NCI-H2107 treated with DMSO at 0.1 percent for 48 hours (cell line): Measurements from ENCODE around the gene CELF4.
A peak's percentile ranks its signal among the peaks of the same experiment; 100 is the strongest.

Experiments
- DNase-seq: peaks from one replicate; lab custom pipeline; 2025; ENCODE audit not compliant: unreplicated experiment; lab: John Stamatoyannopoulos, UW

Gene CELF4

GRCh38 chr18:37395631-37396030, 170.0 kb downstream of the CELF4 start:
- DNase-seq: no peak

GRCh38 chr18:37395138-37395537, 170.5 kb downstream of the CELF4 start:
- DNase-seq: no peak

GRCh38 chr18:37394610-37394965, 171.0 kb downstream of the CELF4 start:
- DNase-seq: no peak

DNA sequence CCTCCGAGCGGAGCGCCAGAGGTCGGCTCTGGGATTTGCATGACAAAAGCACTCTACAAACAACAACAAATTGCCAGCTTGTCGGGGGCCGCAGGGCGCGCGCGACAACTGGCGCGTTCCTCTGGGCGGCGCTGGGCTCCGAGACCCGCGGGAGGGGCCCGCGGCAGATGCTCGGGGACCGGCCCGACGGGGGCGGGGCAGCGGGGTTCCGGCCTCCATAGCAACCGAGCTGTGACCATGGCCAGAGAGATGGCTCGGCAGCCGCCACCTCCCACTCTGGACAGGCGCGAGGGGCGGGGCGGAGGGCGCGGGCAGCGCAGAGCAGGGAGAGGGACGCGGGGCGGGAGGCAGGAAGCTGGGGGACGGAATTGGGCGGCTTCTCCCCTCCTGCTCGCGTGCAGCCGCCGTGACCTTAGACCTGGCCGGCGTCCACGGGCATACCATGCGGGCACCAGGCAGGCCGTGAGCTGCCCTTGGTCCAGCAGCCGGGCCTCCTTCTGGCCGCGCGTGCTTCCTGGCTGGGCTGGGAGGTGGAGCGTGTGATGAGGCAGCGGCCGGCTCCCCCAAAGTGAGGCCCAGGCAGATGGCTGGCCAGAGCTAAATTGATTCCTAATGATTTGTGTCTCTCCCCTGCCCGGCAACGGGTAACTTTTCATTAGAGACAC, 171.5 kb downstream of the CELF4 start:
- peak; percentile 44 for DNase-seq

GRCh38 chr18:37393221-37393827, 172.3 kb downstream of the CELF4 start:
- DNase-seq: no peak

- no peak for DNase-seq
Measured at GRCh38 chr18:37392648-37393047, 172.9 kb downstream of the CELF4 start.

DNA sequence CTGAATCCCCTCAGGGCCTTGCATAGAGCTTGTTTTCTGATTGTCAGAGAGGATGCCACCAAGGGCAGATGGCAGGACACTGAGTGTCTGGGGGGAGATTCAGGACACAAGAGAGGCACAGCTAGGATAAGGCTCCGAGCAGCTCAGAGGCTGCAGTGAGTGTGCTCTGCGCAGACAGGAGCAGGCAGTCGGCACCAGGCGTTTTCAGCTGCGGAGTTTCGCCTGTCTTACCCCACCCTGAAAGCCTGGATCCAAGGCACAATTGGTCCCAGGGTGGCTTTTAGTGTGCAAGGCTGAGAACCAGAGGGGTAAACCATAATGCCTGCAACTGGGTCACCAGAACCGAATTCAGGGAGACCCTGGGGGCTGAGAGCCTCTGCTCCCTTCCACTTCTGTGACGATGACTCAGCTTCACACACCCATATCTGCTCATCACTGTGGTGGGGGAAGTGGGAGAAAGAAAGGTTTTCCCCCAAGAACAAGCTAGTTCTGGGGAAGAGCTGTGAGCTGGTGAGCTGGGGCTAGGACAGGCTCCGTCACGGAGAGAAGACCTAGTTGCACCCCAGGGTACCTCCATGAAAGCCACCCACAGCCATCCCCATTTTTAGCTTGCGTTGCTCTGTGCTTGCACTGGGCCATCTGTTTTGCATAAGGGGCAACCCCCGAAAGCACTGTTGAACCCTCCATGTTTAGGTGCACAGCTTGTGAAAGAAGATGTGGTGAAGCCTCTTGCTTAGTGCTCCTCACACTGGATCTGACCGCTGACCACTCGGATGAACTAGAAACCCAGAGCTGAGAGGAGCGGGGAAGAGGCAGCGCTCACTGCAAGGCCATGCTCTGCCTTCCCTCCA, 173.7 kb downstream of the CELF4 start:
- no peak for DNase-seq

- DNase-seq: no peak
Measured at GRCh38 chr18:37391156-37391555, 174.4 kb downstream of the CELF4 start.

DNA sequence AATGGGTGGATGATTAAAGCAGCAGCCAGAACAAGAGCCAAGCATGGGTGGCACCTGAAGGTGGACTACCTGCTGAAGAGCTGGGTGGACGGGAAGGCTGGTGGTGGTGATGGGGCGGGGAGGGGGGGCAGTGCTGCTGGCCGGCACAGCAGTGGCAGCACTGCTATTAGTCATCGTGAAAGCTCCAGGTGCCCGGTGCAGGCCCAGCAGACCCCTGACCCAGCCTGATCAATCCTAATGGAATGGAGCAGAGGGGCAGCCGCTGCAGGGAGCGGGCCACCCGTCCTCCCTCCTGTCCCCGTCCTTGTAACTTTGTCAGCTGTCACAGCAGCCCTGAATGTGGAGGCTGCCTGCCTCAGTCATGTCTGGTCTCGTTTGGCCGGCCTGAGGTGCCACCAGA, 174.9 kb downstream of the CELF4 start:
- DNase-seq: no peak

- no peak for DNase-seq
Measured at GRCh38 chr18:37389684-37390368, 175.8 kb downstream of the CELF4 start.

GRCh38 chr18:37389041-37389440, 176.6 kb downstream of the CELF4 start:
- DNase-seq: no peak

DNA sequence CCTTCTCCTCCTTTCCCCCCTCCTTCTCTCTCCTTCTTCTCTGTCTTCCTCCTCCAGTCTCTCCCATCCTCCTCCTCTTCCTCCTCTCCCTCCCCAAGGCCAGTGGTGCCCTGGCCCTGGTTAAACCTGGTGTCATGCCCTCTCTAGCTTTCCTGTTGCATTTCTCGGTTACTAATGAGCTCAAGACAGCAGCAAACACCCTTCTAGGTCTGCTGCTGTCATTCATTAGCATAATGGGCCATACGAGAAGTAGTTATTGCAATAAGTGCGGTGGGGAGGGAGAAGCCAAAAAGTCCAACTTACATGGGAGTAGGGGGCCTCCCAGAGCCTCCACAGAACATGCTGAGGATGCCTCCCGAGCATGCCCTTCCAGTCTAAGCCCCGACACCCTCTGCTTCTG, 177.2 kb downstream of the CELF4 start:
- no peak for DNase-seq

GRCh38 chr18:37385846-37386778, 179.5 kb downstream of the CELF4 start:
- peak; percentile 81 for DNase-seq

GRCh38 chr18:37383846-37384595, 181.6 kb downstream of the CELF4 start:
- DNase-seq: no peak

- no peak for DNase-seq
Measured at GRCh38 chr18:37383036-37383785, 182.4 kb downstream of the CELF4 start.

DNA sequence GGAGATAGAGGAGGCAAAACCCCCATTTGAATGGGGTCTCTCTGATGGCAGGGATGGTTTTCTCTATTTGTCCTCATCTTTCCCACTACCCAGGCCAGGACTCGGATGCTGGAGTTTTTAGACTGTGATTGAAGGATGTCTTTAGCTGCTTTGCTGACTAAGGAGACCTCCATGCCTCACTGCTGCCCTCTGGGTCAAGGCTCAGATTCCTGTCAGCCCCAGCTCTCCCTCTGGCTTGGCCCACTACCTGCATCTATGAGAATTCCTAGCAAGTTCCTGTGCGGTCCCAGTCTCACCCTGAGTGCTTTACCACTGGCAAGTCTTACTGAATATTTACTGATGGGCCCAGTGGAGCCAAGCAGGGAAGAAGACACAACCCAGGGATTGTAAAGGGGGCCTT, 184.0 kb downstream of the CELF4 start:
- no peak for DNase-seq

DNA sequence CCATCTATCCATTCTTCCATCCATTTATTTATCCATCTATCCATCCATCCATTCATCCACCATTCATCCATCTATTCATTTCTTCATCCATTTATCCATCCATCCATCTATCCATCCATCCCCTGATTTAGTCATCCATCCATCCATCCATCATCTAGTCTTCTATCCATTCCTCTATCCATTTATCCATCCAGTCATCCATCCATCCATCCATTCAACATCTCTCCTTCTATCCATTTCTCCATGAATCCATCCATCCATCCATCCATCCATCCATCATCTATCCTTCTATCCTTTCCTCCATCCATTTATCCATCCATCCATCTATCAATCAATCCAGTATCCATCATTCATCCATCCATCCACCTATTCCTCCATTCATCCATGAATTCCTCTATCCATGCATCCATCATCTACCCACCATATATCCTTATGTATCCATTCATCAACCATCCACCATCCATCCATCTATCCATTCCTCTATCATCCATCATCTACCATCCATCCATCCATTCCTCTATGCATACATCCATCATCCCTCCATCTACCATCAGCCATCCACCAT, 185.0 kb downstream of the CELF4 start:
- no peak for DNase-seq

GRCh38 chr18:37378336-37379010, 187.1 kb downstream of the CELF4 start:
- no peak for DNase-seq
